AG08396 (cell line): ENCODE results near the gene AMMECR1.
"Not testable (repeated sequence)": the region's sequence is repeated elsewhere in the genome, so short reads cannot be mapped to it uniquely, and the experiment has no call there.

Experiments used
- DNase-seq: peaks from one replicate; pipeline ENCODE4 v3.0.0; 2012; ENCODE audit warnings: low spot score, mixed read lengths

The AMMECR1 gene

GRCh38 chrX:110170029-110170428, 147.9 kb downstream of the AMMECR1 start:
- no peak for DNase-seq

GRCh38 chrX:110168585-110168984, 149.3 kb downstream of the AMMECR1 start:
- no peak for DNase-seq

- no peak for DNase-seq
Measured at GRCh38 chrX:110167952-110168451, 149.9 kb downstream of the AMMECR1 start.

- no peak for DNase-seq
Measured at GRCh38 chrX:110163488-110163887, 154.4 kb downstream of the AMMECR1 start.

GRCh38 chrX:110162867-110163266, 155.0 kb downstream of the AMMECR1 start:
- no peak for DNase-seq

GRCh38 chrX:110162131-110162530, 155.8 kb downstream of the AMMECR1 start:
- no peak for DNase-seq

- no peak for DNase-seq
Measured at GRCh38 chrX:110161361-110161686, 156.6 kb downstream of the AMMECR1 start.

- no peak for DNase-seq
Measured at GRCh38 chrX:110159865-110160264, 158.0 kb downstream of the AMMECR1 start.

- no peak for DNase-seq
Measured at GRCh38 chrX:110159235-110159634, 158.7 kb downstream of the AMMECR1 start.

- no peak for DNase-seq
Measured at GRCh38 chrX:110157444-110157843, 160.4 kb downstream of the AMMECR1 start.

GRCh38 chrX:110156167-110156754, 161.6 kb downstream of the AMMECR1 start:
- no peak for DNase-seq

GRCh38 chrX:110155759-110156158, 162.1 kb downstream of the AMMECR1 start:
- DNase-seq = no peak

GRCh38 chrX:110154328-110154727, 163.6 kb downstream of the AMMECR1 start:
- not testable (repeated sequence) for DNase-seq

GRCh38 chrX:110153896-110154295, 164.0 kb downstream of the AMMECR1 start:
- DNase-seq = no peak

GRCh38 chrX:110153244-110153643, 164.6 kb downstream of the AMMECR1 start:
- DNase-seq = no peak

GRCh38 chrX:110146521-110146920, 171.4 kb downstream of the AMMECR1 start:
- DNase-seq = peak; percentile 47

- peak; percentile 37 for DNase-seq
Measured at GRCh38 chrX:110145854-110146253, 172.0 kb downstream of the AMMECR1 start.

GRCh38 chrX:110145311-110145710, 172.6 kb downstream of the AMMECR1 start:
- DNase-seq = no peak
